Fibroblast of lung (primary cell): ENCODE measurements around the gene MACROD2.
A peak's percentile ranks its signal among the peaks of the same experiment; 100 is the strongest.

ENCODE experiments used
- CTCF ChIP-seq, 2 donors: IDR thresholded peaks in 1 of 2; conservative IDR thresholded peaks in 1 of 2; 1 replicate in 1 of 2; 2 replicates in 1 of 2; pipeline ENCODE4 v1.5.1; 2011 to 2012; ENCODE audit warnings: low read length in 2 of 2, control low read depth in 1 of 2, inconsistent platforms in 1 of 2, low read depth in 1 of 2, mild to moderate bottlenecking in 1 of 2
- EZH2 ChIP-seq: IDR thresholded peaks from 2 replicates; pipeline ENCODE4 v1.5.1; 2012; ENCODE audit warnings: low read length, control low read depth, mild to moderate bottlenecking; ENCODE audit errors: missing control alignments

GRCh38 chr20:15236812-15237211 lies 1241.5 kb downstream of the MACROD2 start:
- TF ChIP-seq CTCF (conservative IDR thresholded peaks at IDR 0.05 in 1 of 2, IDR thresholded peaks at IDR 0.05 in 1 of 2; ENCODE audit: low read depth in 1 of 2, low read length in 2 of 2), result peak; percentile 34 to 54
- no peak for TF ChIP-seq EZH2
